ENCODE results near the gene TADA3.

TADA3 gene

DNA sequence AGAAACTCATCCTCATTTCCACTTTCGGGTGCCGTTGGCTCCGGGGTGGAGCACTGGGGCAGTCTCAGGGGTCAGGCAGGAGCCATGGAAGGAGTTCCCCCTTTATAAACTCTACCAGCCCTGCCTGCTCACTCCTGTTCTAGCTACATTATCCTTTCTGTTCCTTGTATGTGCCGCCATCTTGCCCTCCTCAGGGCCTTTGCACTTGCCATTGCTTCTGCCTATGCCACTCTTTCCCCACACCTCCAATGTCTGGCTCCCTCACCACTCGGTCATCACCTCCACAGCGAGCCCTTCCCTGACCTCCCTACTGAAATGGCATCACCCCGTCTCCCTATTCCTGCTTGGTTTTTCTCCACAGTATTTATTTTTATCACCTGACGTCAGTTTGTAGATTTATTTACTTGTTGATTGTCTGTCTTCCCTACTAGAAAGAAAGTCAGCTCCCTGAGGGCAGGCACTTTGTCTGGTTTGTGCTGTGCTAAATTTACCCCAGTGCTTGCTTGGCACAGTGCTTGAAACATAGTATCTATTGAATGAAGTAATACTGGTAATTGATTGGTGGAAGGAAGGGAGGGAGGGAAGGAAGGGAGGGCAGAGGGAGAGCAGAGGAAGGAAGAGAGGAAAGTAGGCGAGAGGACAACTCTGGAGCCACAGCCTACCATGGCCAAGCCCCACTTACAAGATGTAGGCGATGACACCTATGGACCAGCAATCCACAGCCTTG, 31.3 kb downstream of the TADA3 start:
- H3K4me3 ChIP-seq (ENCODE audit: low read depth, low read length) = no peak overlapping the region
- TF ChIP-seq, protein P1, sequence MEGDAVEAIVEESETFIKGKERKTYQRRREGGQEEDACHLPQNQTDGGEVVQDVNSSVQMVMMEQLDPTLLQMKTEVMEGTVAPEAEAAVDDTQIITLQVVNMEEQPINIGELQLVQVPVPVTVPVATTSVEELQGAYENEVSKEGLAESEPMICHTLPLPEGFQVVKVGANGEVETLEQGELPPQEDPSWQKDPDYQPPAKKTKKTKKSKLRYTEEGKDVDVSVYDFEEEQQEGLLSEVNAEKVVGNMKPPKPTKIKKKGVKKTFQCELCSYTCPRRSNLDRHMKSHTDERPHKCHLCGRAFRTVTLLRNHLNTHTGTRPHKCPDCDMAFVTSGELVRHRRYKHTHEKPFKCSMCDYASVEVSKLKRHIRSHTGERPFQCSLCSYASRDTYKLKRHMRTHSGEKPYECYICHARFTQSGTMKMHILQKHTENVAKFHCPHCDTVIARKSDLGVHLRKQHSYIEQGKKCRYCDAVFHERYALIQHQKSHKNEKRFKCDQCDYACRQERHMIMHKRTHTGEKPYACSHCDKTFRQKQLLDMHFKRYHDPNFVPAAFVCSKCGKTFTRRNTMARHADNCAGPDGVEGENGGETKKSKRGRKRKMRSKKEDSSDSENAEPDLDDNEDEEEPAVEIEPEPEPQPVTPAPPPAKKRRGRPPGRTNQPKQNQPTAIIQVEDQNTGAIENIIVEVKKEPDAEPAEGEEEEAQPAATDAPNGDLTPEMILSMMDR (IDR thresholded peaks at IDR 0.05; ENCODE audit: low read depth, low read length) = no peak

DNA sequence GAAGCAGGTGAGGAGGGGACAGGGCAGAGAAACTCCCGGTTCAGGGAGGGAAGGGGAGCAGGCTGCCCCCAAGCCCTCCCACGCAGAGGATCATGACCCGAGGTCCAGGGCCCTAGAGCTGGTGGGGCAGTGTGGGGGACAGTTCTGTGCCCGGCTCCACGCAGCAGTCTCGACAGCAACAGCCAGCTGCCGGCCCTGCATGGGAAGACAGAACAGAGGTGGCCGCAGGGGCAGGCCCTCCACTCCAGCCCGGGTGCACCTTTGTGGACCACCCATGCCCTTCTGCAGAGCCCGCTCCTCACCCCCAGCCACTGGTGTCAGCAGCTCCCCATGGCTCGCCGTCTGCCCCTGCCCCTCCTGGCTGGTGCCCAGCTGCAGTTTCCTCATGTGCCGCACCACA, 34.8 kb downstream of the TADA3 start:
- no peak overlapping the region for H3K4me3 ChIP-seq (ENCODE audit: low read depth, low read length)
- TF ChIP-seq, protein P1 (IDR thresholded peaks at IDR 0.05; ENCODE audit: low read depth, low read length) = no peak

DNA sequence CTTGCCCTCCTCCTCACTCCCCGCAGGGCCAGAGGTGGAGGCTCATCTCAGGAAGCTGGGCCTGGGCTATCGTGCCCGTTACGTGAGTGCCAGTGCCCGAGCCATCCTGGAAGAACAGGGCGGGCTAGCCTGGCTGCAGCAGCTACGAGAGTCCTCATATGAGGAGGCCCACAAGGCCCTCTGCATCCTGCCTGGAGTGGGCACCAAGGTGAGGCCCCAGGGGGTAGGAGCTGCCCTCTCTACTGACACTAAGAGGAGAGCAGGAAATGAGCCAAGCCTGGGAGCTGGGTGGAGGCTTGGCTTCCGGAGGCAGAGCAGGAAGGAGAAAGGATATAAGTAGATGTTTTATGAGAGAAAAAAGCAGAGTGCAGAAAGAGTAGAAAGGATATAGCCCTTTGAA, 37.6 kb downstream of the TADA3 start:
- TF ChIP-seq, protein P1 (IDR thresholded peaks at IDR 0.05; ENCODE audit: low read depth, low read length) = no peak
- no peak overlapping the region for H3K4me3 ChIP-seq (ENCODE audit: low read depth, low read length)

DNA sequence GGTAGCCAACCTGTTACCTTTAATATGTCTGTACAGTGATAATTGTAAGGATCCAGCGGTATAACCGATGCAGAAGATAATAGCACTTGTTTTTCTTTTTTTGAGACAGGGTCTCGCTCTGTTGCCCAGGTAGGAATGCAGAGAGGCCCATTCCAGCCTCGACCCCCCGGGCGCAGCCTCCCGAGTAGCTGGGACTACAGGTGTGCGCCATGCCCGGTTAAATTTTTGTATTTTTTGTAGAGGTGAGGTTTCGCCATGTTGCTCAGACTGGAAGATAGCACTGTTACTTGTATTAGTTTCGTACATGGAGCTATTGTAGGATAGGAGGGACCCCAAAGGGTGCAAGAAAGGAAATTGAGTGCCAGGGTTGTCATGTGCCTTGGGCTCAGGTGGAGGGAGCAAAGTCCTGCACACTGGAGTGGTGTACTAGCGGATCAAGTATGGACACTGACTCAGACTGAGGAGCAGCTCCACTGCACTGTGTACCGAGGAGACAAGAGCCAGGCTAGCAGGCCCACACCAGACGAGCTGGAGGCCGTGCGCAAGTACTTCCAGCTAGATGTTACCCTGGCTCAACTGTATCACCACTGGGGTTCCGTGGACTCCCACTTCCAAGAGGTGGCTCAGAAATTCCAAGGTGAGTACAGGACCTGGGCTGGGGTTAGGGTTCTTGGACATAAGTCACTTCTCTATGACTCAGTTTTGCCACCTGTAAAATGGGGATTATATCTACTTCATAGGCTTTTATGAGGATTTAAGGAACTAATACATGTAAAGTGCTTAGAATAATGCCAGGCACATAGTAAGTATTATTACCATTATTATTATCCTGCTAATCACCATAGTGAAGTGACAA, 41.5 kb downstream of the TADA3 start:
- peak overlapping the region; percentile 87 for H3K4me3 ChIP-seq (ENCODE audit: low read depth, low read length)
- TF ChIP-seq, protein P1 (IDR thresholded peaks at IDR 0.05; ENCODE audit: low read depth, low read length) = no peak

DNA sequence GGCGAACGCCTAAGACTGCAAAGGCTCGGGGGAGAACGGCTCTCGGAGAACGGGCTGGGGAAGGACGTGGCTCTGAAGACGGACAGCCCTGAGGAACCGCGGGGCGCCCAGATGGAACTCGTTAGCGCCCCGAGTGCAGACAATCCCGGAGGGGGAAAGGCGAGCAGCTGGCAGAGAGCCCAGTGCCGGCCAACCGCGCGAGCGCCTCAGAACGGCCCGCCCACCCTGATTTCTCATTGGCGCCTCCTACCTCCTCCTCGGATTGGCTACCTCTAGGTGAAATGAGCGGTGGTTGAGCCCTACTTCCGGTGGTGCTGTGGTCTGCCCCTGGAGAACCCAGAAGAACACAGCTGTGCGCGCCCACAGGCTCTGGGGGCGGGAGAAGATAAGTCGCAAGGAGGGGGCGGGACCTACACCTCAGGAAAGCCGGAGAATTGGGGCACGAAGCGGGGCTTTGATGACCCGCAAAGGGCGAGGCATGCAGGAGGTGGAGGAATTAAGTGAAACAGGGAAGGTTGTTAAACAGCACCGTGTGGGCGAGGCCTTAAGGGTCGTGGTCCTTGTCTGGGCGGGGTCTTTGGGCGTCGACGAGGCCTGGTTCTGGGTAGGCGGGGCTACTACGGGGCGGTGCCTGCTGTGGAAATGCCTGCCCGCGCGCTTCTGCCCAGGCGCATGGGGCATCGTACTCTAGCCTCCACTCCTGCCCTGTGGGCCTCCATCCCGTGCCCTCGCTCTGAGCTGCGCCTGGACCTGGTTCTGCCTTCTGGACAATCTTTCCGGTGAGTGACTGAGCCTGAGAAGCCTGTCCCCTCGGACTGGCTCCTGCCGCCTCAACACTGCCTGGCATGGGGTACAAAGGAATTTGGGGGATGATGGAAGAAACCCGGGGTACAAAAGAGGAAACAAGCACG, 42.4 kb downstream of the TADA3 start, which contains the start of gene OGG1:
Gene OGG1, plus strand, starts transcription at position 308 of the 911 bp plus-strand sequence. Its CDS starts 335 bp downstream, at position 643.
- TF ChIP-seq, protein P1 (IDR thresholded peaks at IDR 0.05; ENCODE audit: low read depth, low read length) = no peak
- H3K4me3 ChIP-seq (ENCODE audit: low read depth, low read length) = peak within 1 kb of the TSS; percentile 87

DNA sequence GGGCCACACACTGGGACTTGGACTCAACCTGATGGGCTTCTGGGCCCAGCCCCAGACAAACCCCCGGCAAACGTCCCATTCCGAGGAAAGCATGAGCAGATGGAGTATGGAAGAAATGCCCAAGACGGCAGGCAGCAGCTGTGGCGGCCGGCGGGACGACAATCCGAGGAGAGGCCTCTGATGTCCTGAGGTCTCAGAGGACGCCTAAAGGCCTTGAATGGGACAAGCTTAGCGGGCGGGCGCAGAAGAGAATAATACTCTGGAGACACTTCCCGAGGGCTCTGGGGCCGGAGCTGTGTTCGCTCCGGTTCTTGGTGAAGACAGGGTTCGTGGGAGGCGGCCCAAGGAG, 43.0 kb downstream of the TADA3 start:
- peak overlapping the region; percentile 87 for H3K4me3 ChIP-seq (ENCODE audit: low read depth, low read length)
- TF ChIP-seq, protein P1 (IDR thresholded peaks at IDR 0.05; ENCODE audit: low read depth, low read length) = no peak

Data from WI38 (cell line).